H9 (cell line): ENCODE results near the gene ECE1. TPM values are rescaled to one million over a fixed set of nuclear protein-coding genes. Genes with fewer than 3 reads are reported as not detected.

ENCODE experiments used
- DNase-seq: peaks from one replicate; pipeline ENCODE4 v3.0.0-alpha.2; 2017
- H2AFZ ChIP-seq: one replicate; pipeline ENCODE4 v1.6.1; 2013; ENCODE audit warnings: mild to moderate bottlenecking, low read length, control low read depth, moderate library complexity
- H2AK5ac ChIP-seq: 2 replicates; pipeline ENCODE4 v1.6.1; 2013; ENCODE audit warnings: low read length, control low read depth, mixed read lengths; ENCODE audit not compliant: insufficient read length
- H2BK120ac ChIP-seq: one replicate; pipeline ENCODE4 v1.6.1; 2013; ENCODE audit warnings: low read depth, mild to moderate bottlenecking, low read length, control low read depth, inconsistent platforms; ENCODE audit not compliant: poor library complexity, severe bottlenecking
- H2BK12ac ChIP-seq: 2 replicates; pipeline ENCODE4 v1.6.1; 2013; ENCODE audit warnings: low read length, control low read depth, mixed read lengths, low read depth; ENCODE audit not compliant: insufficient read length
- H2BK15ac ChIP-seq: 2 replicates; pipeline ENCODE4 v1.6.1; 2013; ENCODE audit warnings: low read depth, low read length, control low read depth
- H2BK20ac ChIP-seq: one replicate; pipeline ENCODE4 v1.6.1; 2013; ENCODE audit warnings: low read depth, mild to moderate bottlenecking, low read length, control low read depth, inconsistent platforms; ENCODE audit not compliant: poor library complexity, severe bottlenecking
- H2BK5ac ChIP-seq: 2 replicates; pipeline ENCODE4 v1.6.1; 2013; ENCODE audit warnings: low read length, control low read depth, mixed read lengths; ENCODE audit not compliant: insufficient read length
- H3K14ac ChIP-seq: 2 replicates; pipeline ENCODE4 v1.6.1; 2013; ENCODE audit warnings: low read length, control low read depth; ENCODE audit not compliant: insufficient read depth
- H3K18ac ChIP-seq: 2 replicates; pipeline ENCODE4 v1.6.1; 2013; ENCODE audit warnings: low read depth, mild to moderate bottlenecking, mixed read lengths, low read length, control low read depth; ENCODE audit not compliant: insufficient read length
- H3K23ac ChIP-seq: 2 replicates; pipeline ENCODE4 v1.6.1; 2013; ENCODE audit warnings: low read length, control low read depth, mixed read lengths, low read depth; ENCODE audit not compliant: insufficient read length
- H3K23me2 ChIP-seq: 2 replicates; pipeline ENCODE4 v1.6.1; 2013; ENCODE audit warnings: low read depth, mild to moderate bottlenecking, mixed read lengths, low read length, control low read depth; ENCODE audit not compliant: insufficient read length, poor library complexity, severe bottlenecking
- H3K27ac ChIP-seq: 2 replicates; pipeline ENCODE4 v1.5.1; 2013; ENCODE audit warnings: low read length, control low read depth, mixed read lengths, low read depth; ENCODE audit not compliant: insufficient read length
- H3K27me3 ChIP-seq: 2 replicates; pipeline ENCODE4 v1.6.1; 2013; ENCODE audit warnings: low read length, control low read depth, inconsistent platforms; ENCODE audit not compliant: insufficient read depth
- H3K4ac ChIP-seq: 2 replicates; pipeline ENCODE4 v1.6.1; 2013; ENCODE audit warnings: low read depth, mild to moderate bottlenecking, control low read depth, inconsistent platforms, low read length, moderate library complexity
- H3K4me1 ChIP-seq: 2 replicates; pipeline ENCODE4 v1.6.1; 2013; ENCODE audit warnings: low read length, control low read depth, inconsistent platforms; ENCODE audit not compliant: insufficient read depth
- H3K4me2 ChIP-seq: 2 replicates; pipeline ENCODE4 v1.6.1; 2013; ENCODE audit warnings: low read length, control low read depth, mixed read lengths; ENCODE audit not compliant: insufficient read length, insufficient read depth
- H3K56ac ChIP-seq: 2 replicates; pipeline ENCODE4 v1.6.1; 2013; ENCODE audit warnings: low read depth, mild to moderate bottlenecking, mixed read lengths, low read length, control low read depth; ENCODE audit not compliant: insufficient read length
- H3K79me1 ChIP-seq: 2 replicates; pipeline ENCODE4 v1.6.1; 2013; ENCODE audit warnings: low read depth, mild to moderate bottlenecking, moderate library complexity, low read length, control low read depth, inconsistent platforms; ENCODE audit not compliant: insufficient read depth, poor library complexity, severe bottlenecking
- H3K79me2 ChIP-seq: 2 replicates; pipeline ENCODE4 v1.6.1; 2013; ENCODE audit warnings: low read length, control low read depth, inconsistent platforms; ENCODE audit not compliant: insufficient read depth
- H3K9ac ChIP-seq: 2 replicates; pipeline ENCODE4 v1.6.1; 2013; ENCODE audit warnings: low read length, control low read depth, mixed read lengths; ENCODE audit not compliant: insufficient read length; ENCODE audit errors: extremely low read depth
- H3K9me3 ChIP-seq: one replicate; pipeline ENCODE4 v1.6.1; 2013; ENCODE audit warnings: low read depth, low read length, inconsistent platforms; ENCODE audit not compliant: control insufficient read depth
- H3T11ph ChIP-seq: one replicate; pipeline ENCODE4 v1.6.1; 2013; ENCODE audit warnings: mild to moderate bottlenecking, low read length, control low read depth, inconsistent platforms
- H4K20me1 ChIP-seq: one replicate; pipeline ENCODE4 v1.6.1; 2013; ENCODE audit not compliant: control insufficient read depth, insufficient read length, insufficient read depth
- H4K5ac ChIP-seq: 2 replicates; pipeline ENCODE4 v1.6.1; 2013; ENCODE audit warnings: low read depth, mild to moderate bottlenecking, mixed read lengths, low read length, control low read depth; ENCODE audit not compliant: insufficient read length
- H4K8ac ChIP-seq: replicated peaks from 2 replicates; pipeline ENCODE4 v1.6.1; 2013; ENCODE audit warnings: low read length, control low read depth, mixed read lengths, low read depth; ENCODE audit not compliant: insufficient read length
- H4K91ac ChIP-seq: 2 replicates; pipeline ENCODE4 v1.6.1; 2013; ENCODE audit warnings: low read depth, mild to moderate bottlenecking, moderate library complexity, mixed read lengths, low read length, control low read depth; ENCODE audit not compliant: insufficient read length
- H3K27ac Mint-ChIP-seq, 3 experiments: 2 replicates in 2 of 3; 3 replicates in 1 of 3; pipeline ENCODE4 v1.8.0; 2020 to 2021; ENCODE audit warnings: mixed read lengths in 3 of 3, mild to moderate bottlenecking in 1 of 3, moderate library complexity in 1 of 3
- H3K27me3 Mint-ChIP-seq: 2 replicates; pipeline ENCODE4 v1.8.0; 2021; ENCODE audit warnings: low read depth, mild to moderate bottlenecking, moderate library complexity, mixed read lengths
- H3K36me3 Mint-ChIP-seq, 3 experiments: 2 replicates in 2 of 3; 3 replicates in 1 of 3; pipeline ENCODE4 v1.8.0; 2020 to 2021; ENCODE audit warnings: low read depth in 3 of 3, mixed read lengths in 3 of 3; ENCODE audit not compliant: insufficient read depth in 1 of 3
- H3K4me1 Mint-ChIP-seq, 2 experiments: 2 replicates each; pipeline ENCODE4 v1.8.0; 2020; ENCODE audit warnings: mixed read lengths in 2 of 2
- H3K4me3 Mint-ChIP-seq, 2 experiments: 2 replicates in 1 of 2; 3 replicates in 1 of 2; pipeline ENCODE4 v1.8.0; 2020 to 2021; ENCODE audit warnings: mild to moderate bottlenecking in 2 of 2, mixed read lengths in 2 of 2, moderate library complexity in 1 of 2
- H3K9me3 Mint-ChIP-seq, 2 experiments: 2 replicates in 1 of 2; 3 replicates in 1 of 2; pipeline ENCODE4 v1.8.0; 2020; ENCODE audit warnings: mild to moderate bottlenecking in 2 of 2, mixed read lengths in 2 of 2, moderate library complexity in 1 of 2
- WGBS: extraction: QIAGEN DNeasy Blood & Tissue Kit; methylation state at CpG from one replicate; pipeline ENCODE4 v1.1.7; 2013; ENCODE audit warnings: missing lambda C conversion rate, low lambda C conversion rate, mixed read lengths; ENCODE audit not compliant: insufficient read length; ENCODE audit errors: extremely low coverage; 5-methylcytosine and 5-hydroxymethylcytosine counted together
- total RNA-seq: library from RNA; stranded (reverse); gene quantifications from 2 replicates; pipeline ENCODE4 v1.2.1, GENCODE V29; 2021
- TF ChIP-seq, protein P1 (sequence below): fragments of 200-600 bp; sonication (generic); conservative IDR thresholded peaks from 3 replicates; pipeline ENCODE4 v1.8.0; 2021; ENCODE audit warnings: antibody characterized with exemption, mild to moderate bottlenecking

The ECE1 gene
- total RNA-seq, 1 experiment from 2014 or later: 31.1 TPM

DNA sequence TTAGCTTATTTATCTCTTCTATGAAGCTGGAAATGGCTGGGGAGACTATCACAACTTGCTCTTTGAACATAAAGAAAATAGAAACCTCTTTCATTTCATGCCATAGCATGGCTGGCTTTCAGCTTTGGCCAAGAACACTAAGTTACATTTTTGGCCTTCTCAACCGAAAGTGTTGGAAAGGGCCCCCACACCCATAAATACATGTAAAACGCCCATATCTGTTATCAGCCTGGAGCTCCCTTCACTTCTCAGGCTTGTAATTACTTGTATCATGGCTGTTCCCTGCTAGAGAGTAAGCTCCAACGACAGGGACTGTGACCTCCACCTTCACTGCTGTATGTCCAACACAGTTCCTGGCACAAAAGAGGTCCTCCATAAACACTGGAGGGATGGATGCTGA lies 100.8 kb downstream of the ECE1 start:
- Histone ChIP-seq H2BK5ac (no peak overlapping the region), H3K4ac (no peak overlapping the region)

More for the DNA sequence above, 100.8 kb downstream of the ECE1 start:
- Mint-ChIP-seq H3K36me3 (no peaks in the 10 kb centered on the region), H3K4me1 (no peaks in the 10 kb centered on the region), H3K9me3 (peaks cover 1 to 8% of the 10 kb centered on the region in 2 experiments; a peak in 2 of 5 replicates), H3K27ac (no peak overlapping the region), H3K27me3 (peaks cover 97% of the 10 kb centered on the region), H3K4me3 (no peak overlapping the region)
- Histone ChIP-seq H3K4me1 (no peaks in the 10 kb centered on the region), H2BK12ac (no peak overlapping the region), H2AFZ (no peak overlapping the region), H4K20me1 (no peaks in the 10 kb centered on the region), H3K79me1 (no peaks in the 10 kb centered on the region), H2BK120ac (no peak overlapping the region), H3K18ac (no peak overlapping the region), H3T11ph (no peak overlapping the region), H3K79me2 (no peaks in the 10 kb centered on the region), H3K27ac (no peak overlapping the region), H4K91ac (no peak overlapping the region), H3K4me2 (no peak overlapping the region), H3K27me3 (peaks cover 61% of the 10 kb centered on the region), H3K56ac (no peak overlapping the region), H3K9me3 (no peaks in the 10 kb centered on the region), H2AK5ac (no peak overlapping the region), H3K23ac (no peak overlapping the region), H2BK15ac (no peak overlapping the region), H4K5ac (no peak overlapping the region), H3K23me2 (no peaks in the 10 kb centered on the region), H2BK20ac (no peak overlapping the region), H3K9ac (no peak overlapping the region), H3K14ac (no peak overlapping the region), H4K8ac (no peak overlapping the region)
- TF ChIP-seq, protein P1, sequence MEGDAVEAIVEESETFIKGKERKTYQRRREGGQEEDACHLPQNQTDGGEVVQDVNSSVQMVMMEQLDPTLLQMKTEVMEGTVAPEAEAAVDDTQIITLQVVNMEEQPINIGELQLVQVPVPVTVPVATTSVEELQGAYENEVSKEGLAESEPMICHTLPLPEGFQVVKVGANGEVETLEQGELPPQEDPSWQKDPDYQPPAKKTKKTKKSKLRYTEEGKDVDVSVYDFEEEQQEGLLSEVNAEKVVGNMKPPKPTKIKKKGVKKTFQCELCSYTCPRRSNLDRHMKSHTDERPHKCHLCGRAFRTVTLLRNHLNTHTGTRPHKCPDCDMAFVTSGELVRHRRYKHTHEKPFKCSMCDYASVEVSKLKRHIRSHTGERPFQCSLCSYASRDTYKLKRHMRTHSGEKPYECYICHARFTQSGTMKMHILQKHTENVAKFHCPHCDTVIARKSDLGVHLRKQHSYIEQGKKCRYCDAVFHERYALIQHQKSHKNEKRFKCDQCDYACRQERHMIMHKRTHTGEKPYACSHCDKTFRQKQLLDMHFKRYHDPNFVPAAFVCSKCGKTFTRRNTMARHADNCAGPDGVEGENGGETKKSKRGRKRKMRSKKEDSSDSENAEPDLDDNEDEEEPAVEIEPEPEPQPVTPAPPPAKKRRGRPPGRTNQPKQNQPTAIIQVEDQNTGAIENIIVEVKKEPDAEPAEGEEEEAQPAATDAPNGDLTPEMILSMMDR: no peak
- DNase-seq: no peak
- no CpG with 5 or more reads among the region's 3 CpGs for WGBS
